G401 (cell line): ENCODE results near the gene ZCWPW2. TPM values are rescaled to one million over a fixed set of nuclear protein-coding genes. Genes with fewer than 3 reads are reported as not detected.

Source experiments
- DNase-seq: peaks from one replicate; pipeline ENCODE4 v3.0.0-alpha.2; 2015; ENCODE audit warnings: low spot score
- in situ Hi-C: cut with HindIII; loops from 2 replicates; pipeline ENCODE4 v1.10.0; 2016; ENCODE audit warnings: low sequenced_read_pairs, mixed read lengths
- total RNA-seq: library from RNA; depleted of rRNA; stranded (reverse); fragments of >200 nt; shearing (Covaris generic); gene quantifications from 2 replicates; pipeline ENCODE4 v1.2.3, GENCODE V29; 2014; rRNA removed

ZCWPW2 gene
- total RNA-seq, 1 experiment from 2014 or later = 3.8 TPM

- DNase-seq = no peak
- in situ Hi-C loops = no loop called here
These were observed 199.2 kb downstream of the ZCWPW2 start for GRCh38 chr3:28547677-28548076.

DNA sequence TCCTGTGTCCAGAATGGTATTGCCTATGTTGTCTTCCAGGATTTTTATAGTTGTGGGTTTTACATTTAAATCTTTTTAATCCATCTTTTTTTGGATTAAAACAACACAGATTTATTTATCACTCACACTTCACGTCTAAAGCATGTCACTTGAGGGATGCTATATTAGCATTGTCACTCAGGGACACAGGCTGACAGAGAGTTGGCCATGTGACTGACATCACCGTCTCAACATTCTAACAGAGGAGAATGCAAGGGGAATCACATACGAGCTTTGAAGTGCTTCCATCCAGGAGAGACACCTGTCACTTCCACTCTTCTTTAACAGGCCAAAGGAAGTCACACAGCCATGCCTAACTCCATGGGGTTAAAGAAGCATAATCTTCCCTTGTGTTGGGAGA lies 204.7 kb downstream of the ZCWPW2 start:
- in situ Hi-C loops = no loop called here
- no peak for DNase-seq

DNA sequence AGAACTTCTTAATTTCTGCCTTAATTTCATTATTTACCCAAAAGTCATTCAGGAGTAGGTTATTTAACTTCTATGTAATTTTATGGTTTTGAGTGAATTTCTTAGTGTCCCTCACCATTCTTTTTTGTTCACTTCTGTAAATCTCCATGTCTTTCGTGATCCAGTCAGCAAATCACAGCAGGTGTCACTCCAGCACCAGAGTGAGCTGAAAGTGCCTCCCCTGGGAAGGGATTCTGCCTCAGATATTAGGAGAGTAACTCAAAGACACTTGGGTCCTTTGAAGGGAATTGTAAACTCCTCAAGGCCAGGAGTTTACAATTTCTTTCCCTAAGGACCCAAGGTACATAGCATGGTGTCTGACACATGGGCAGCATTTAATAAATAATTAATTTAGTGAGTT lies 207.7 kb downstream of the ZCWPW2 start:
- no peak for DNase-seq
- in situ Hi-C loops = no loop called here

- DNase-seq = no peak
- in situ Hi-C loops = no loop called here
These were observed 215.7 kb downstream of the ZCWPW2 start for GRCh38 chr3:28564211-28564610.

DNA sequence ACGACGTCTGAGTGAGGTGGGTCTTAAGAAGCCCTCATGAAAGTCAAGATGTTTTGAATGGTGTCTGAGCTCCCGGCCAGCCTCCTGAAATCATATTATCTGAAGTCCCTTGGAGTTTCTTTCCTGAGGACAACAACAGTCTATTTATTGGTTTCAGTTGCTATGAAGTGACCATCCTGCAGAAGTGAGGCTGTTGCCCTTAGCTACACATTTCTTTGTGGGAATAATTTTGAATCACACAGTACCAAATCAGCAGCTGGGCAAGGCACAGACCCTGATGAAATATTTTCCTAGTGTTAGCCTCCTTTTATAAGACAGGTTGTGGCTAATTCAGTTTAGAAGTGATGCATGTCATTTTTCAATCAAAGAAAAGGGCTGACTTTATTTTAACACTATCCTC lies 220.8 kb downstream of the ZCWPW2 start:
- DNase-seq = no peak
- in situ Hi-C loops = no loop called here

DNA sequence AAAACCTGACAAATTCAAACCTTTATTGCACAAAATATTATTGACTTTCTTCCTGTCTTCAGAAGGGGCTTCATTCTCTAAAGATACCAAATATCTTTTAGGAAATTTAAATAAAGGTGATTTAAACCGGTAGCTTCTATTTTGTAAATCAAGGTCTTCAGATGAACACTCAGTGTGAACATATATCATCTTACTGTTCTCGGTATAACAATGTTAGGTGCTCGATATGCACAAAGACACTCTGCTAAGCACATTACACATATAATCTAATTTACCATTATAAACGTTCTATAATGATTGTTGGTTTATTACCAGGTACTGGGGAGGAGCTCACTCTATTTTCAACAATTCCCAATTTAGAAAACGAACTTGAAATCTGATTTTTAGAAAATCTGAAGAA lies 225.5 kb downstream of the ZCWPW2 start:
- no peak for DNase-seq
- in situ Hi-C loops = no loop called here

DNA sequence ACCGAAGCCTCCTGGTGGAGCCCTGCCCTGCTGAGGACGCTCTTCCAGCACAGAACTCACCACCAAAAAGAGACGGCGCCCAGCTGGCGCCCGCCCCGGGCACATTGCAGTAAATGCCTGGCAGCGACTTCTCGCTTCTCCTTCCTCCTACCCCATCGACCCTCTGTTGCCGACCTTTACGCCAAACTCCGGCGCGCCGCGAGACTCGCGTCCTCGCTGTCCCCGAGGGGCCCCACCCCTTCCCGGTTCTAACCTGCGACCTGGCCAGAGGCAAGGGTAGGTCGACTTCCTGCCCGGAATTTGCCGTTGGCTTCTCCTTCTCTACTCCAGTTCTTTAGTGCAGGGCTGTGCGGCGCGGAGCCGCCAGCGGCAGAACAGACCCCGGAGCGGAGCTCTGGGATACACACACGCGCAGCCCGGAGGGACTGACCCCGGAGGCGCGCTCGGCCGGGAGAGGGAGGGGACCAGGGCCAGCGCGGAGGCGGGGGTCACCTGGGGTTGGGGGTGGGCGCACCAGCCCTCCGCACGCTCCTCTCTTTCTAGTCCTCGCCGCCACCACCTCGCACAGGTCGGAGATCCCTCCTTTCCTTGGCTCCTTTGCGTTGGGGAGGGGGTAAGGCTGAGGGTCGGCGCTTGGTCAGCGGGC lies 226.7 kb downstream of the ZCWPW2 start:
- DNase-seq = no peak
- in situ Hi-C loops = no loop called here

Other genes starting within 250 kb of the ZCWPW2 start
- 17.2 and 33.1 TPM in 2 replicates for gene CMC1, start 107.1 kb upstream of the ZCWPW2 start, total RNA-seq
- gene AZI2, start 103 bp downstream of the ZCWPW2 start, total RNA-seq = 69.6 and 73.8 TPM in 2 replicates